ENCODE measurements around the gene OR51B2. TPM values are rescaled to one million over a fixed set of nuclear protein-coding genes. Genes with fewer than 3 reads are reported as not detected.

The OR51B2 gene
- total RNA-seq, 6 donors from 2014 or later, result 1.2 TPM; not detected in 5

- 47 to 52% methylated on average over 1 of the region's 1 CpG for WGBS, 2 donors
- no peak for TF ChIP-seq EP300 (IDR thresholded peaks at IDR 0.05)
- TF ChIP-seq POLR2A (IDR thresholded peaks at IDR 0.05), result no peak
- TF ChIP-seq CTCF (IDR thresholded peaks at IDR 0.05), result no peak
- no peak for TF ChIP-seq POLR2AphosphoS5 (IDR thresholded peaks at IDR 0.05)
Observed at GRCh38 chr11:5349550-5349949, 25.5 kb upstream of the OR51B2 start.

GRCh38 chr11:5348551-5349194, 24.6 kb upstream of the OR51B2 start:
- ATAC-seq (ENCODE audit: low FRiP score in 2 of 2) (no peak), DNase-seq (no peak)
- H3K36me3 ChIP-seq, result no peaks in the 10 kb centered on the region
- H3K4me3 ChIP-seq, result no peak overlapping the region
- H3K4me1 ChIP-seq, result no peaks in the 10 kb centered on the region
- no peak overlapping the region for H3K27ac ChIP-seq
- no peaks in the 10 kb centered on the region for H3K9me3 ChIP-seq
- H3K27me3 ChIP-seq, result no peaks in the 10 kb centered on the region
- no peak for TF ChIP-seq POLR2A (IDR thresholded peaks at IDR 0.05)
- TF ChIP-seq CTCF (IDR thresholded peaks at IDR 0.05), result no peak
- no peak for TF ChIP-seq EP300 (IDR thresholded peaks at IDR 0.05)
- TF ChIP-seq POLR2AphosphoS5 (IDR thresholded peaks at IDR 0.05), result no peak
- 37 to 63% methylated on average over 3 of the region's 3 CpGs for WGBS, 2 donors

More at GRCh38 chr11:5349550-5349949, 25.5 kb upstream of the OR51B2 start:
- H3K27ac ChIP-seq, result no peak overlapping the region
- no peaks in the 10 kb centered on the region for H3K27me3 ChIP-seq
- no peaks in the 10 kb centered on the region for H3K9me3 ChIP-seq
- ATAC-seq (ENCODE audit: low FRiP score in 2 of 2) (no peak), DNase-seq (no peak)
- H3K4me3 ChIP-seq, result no peak overlapping the region
- no peaks in the 10 kb centered on the region for H3K4me1 ChIP-seq
- H3K36me3 ChIP-seq, result no peaks in the 10 kb centered on the region

GRCh38 chr11:5345831-5346230, 21.7 kb upstream of the OR51B2 start:
- TF ChIP-seq POLR2AphosphoS5 (IDR thresholded peaks at IDR 0.05) (no peak), CTCF (IDR thresholded peaks at IDR 0.05) (no peak), POLR2A (IDR thresholded peaks at IDR 0.05) (no peak), EP300 (IDR thresholded peaks at IDR 0.05) (no peak)
- Histone ChIP-seq H3K4me1 (no peaks in the 10 kb centered on the region), H3K9me3 (no peaks in the 10 kb centered on the region), H3K27me3 (no peaks in the 10 kb centered on the region), H3K36me3 (no peaks in the 10 kb centered on the region), H3K27ac (no peak overlapping the region), H3K4me3 (no peak overlapping the region)
- WGBS, 2 donors, result 57 to 66% methylated on average over 3 of the region's 3 CpGs
- ATAC-seq (ENCODE audit: low FRiP score in 2 of 2) (no peak), DNase-seq (no peak)

GRCh38 chr11:5343474-5344335, 19.6 kb upstream of the OR51B2 start, which contains the start of gene OR51B5:
Gene OR51B5 (minus strand): TSS chr11:5343524. CDS start chr11:5343524, 0 bp downstream.
- Histone ChIP-seq H3K27me3 (no peaks in the 10 kb centered on the region), H3K9me3 (no peaks in the 10 kb centered on the region), H3K27ac (no peak within 1 kb of the TSS), H3K36me3 (no peaks in the 10 kb centered on the region), H3K4me3 (no peak within 1 kb of the TSS), H3K4me1 (no peaks in the 10 kb centered on the region)
- ATAC-seq (ENCODE audit: low FRiP score in 2 of 2) (no peak), DNase-seq (no peak)
- WGBS, 2 donors, result 74 to 85% methylated on average over 6 of the region's 6 CpGs
- no peak for TF ChIP-seq EP300 (IDR thresholded peaks at IDR 0.05)
- TF ChIP-seq POLR2AphosphoS5 (IDR thresholded peaks at IDR 0.05), result no peak
- no peak for TF ChIP-seq CTCF (IDR thresholded peaks at IDR 0.05)
- no peak for TF ChIP-seq POLR2A (IDR thresholded peaks at IDR 0.05)
